ENCODE data around the gene TRAF7. TPM values are rescaled to one million over a fixed set of nuclear protein-coding genes. Genes with fewer than 3 reads are reported as not detected.

Gene TRAF7
- total RNA-seq, 4 donors from 2014 or later, result 51.2 to 120 (median 79.3) TPM

GRCh38 chr16:2176047-2176446, 20.5 kb downstream of the TRAF7 start:
- H3K9me3 ChIP-seq, result no peaks in the 10 kb centered on the region
- H3K4me1 ChIP-seq, result peaks cover 0 to 13% (median 0%) of the 10 kb centered on the region in 4 donors
- no peak for TF ChIP-seq CTCF (IDR thresholded peaks at IDR 0.05)
- no peak for TF ChIP-seq POLR2A (IDR thresholded peaks at IDR 0.05)
- H3K36me3 ChIP-seq, result peaks cover 0 to 75% (median 0%) of the 10 kb centered on the region in 3 donors
- no peaks in the 10 kb centered on the region for H3K27me3 ChIP-seq
- DNase-seq, result no peak
- H3K4me3 ChIP-seq, result no peak overlapping the region
- H3K27ac ChIP-seq, result no peak overlapping the region

GRCh38 chr16:2177101-2177500, 21.5 kb downstream of the TRAF7 start:
- H3K9me3 ChIP-seq, result no peaks in the 10 kb centered on the region
- H3K4me3 ChIP-seq, result no peak overlapping the region
- H3K36me3 ChIP-seq, result peaks cover 0 to 64% (median 0%) of the 10 kb centered on the region in 3 donors
- TF ChIP-seq POLR2A (IDR thresholded peaks at IDR 0.05) (no peak), CTCF (IDR thresholded peaks at IDR 0.05) (no peak)
- no peak overlapping the region for H3K27ac ChIP-seq
- no peaks in the 10 kb centered on the region for H3K27me3 ChIP-seq
- DNase-seq, result no peak
- peaks cover 0 to 3% (median 0%) of the 10 kb centered on the region in 4 donors for H3K4me1 ChIP-seq

- no peak for DNase-seq
- TF ChIP-seq POLR2A (IDR thresholded peaks at IDR 0.05), result no peak
- TF ChIP-seq CTCF (IDR thresholded peaks at IDR 0.05), result no peak
- Histone ChIP-seq H3K4me1 (no peaks in the 10 kb centered on the region), H3K9me3 (no peaks in the 10 kb centered on the region), H3K4me3 (no peak overlapping the region), H3K27ac (no peak overlapping the region), H3K36me3 (peaks cover 0 to 60% (median 0%) of the 10 kb centered on the region in 3 donors), H3K27me3 (no peaks in the 10 kb centered on the region)
Observed at GRCh38 chr16:2177561-2177960, 22.0 kb downstream of the TRAF7 start.

- Histone ChIP-seq H3K27ac (no peak overlapping the region), H3K36me3 (peaks cover 0 to 50% (median 0%) of the 10 kb centered on the region in 3 donors), H3K9me3 (no peaks in the 10 kb centered on the region), H3K27me3 (no peaks in the 10 kb centered on the region), H3K4me3 (no peak overlapping the region), H3K4me1 (no peaks in the 10 kb centered on the region)
- DNase-seq, result no peak
- TF ChIP-seq CTCF (IDR thresholded peaks at IDR 0.05), result no peak
- TF ChIP-seq POLR2A (IDR thresholded peaks at IDR 0.05), result no peak
Observed at GRCh38 chr16:2178321-2179106, 22.9 kb downstream of the TRAF7 start.

GRCh38 chr16:2179107-2179501, 23.5 kb downstream of the TRAF7 start:
- TF ChIP-seq POLR2A (IDR thresholded peaks at IDR 0.05), result no peak
- TF ChIP-seq CTCF (IDR thresholded peaks at IDR 0.05), result no peak
- DNase-seq, result no peak
- Histone ChIP-seq H3K27me3 (no peaks in the 10 kb centered on the region), H3K36me3 (peaks cover 0 to 44% (median 0%) of the 10 kb centered on the region in 3 donors), H3K9me3 (no peaks in the 10 kb centered on the region), H3K4me1 (no peaks in the 10 kb centered on the region), H3K27ac (no peak overlapping the region), H3K4me3 (no peak overlapping the region)

Measured in Peyer's patch (tissue), 4 donors.